ENCODE data around the gene MRPS11. TPM values are rescaled to one million over a fixed set of nuclear protein-coding genes. Genes with fewer than 3 reads are reported as not detected.
"Not testable (repeated sequence)": the region's sequence is repeated elsewhere in the genome, so short reads cannot be mapped to it uniquely, and the experiment has no call there.

MRPS11 gene
- total and polyA plus RNA-seq, 3 experiments from 2014 or later = 65.5 to 81.0 (median 80.1) TPM

DNA sequence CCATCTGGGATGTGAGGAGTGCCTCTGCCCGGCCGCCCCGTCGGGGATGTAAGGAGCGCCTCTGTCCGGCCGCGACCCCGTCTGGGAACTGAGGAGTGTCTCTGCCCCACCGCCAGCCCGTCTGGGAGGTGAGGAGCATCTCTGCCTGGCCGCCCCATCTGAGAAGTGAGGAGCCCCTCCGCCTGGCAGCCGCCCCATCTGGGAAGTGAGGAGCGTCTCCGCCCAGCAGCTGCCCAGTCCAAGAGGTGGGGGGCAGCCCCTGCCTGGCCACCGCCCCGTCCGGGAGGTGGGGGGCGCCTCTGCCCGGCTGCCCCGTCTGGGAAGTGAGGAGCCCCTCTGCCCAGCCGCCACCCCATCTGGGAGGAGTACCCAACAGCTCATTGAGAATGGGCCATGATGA, 56.6 kb downstream of the MRPS11 start:
- peaks cover 17 to 50% (median 25%) of the 10 kb centered on the region in 3 donors for H3K36me3 Mint-ChIP-seq
- H3K27ac ChIP-seq (ENCODE audit: low read depth, low read length); H3K27ac Mint-ChIP-seq; H3K4me1 ChIP-seq (ENCODE audit: insufficient read depth, low read length); H3K4me3 Mint-ChIP-seq; H3K27me3 Mint-ChIP-seq; CTCF ChIA-PET; H3K27me3 ChIP-seq (ENCODE audit: insufficient read depth, low read length, poor library complexity, severe bottlenecking); H3K4me3 ChIP-seq (ENCODE audit: low read length); DNase-seq; H3K9me3 Mint-ChIP-seq; H3K9me3 ChIP-seq (ENCODE audit: low read length); H3K4me1 Mint-ChIP-seq; POLR2A ChIA-PET: not testable (repeated sequence)
- H3K36me3 ChIP-seq (ENCODE audit: insufficient read depth, low read length) = peaks cover 21% of the 10 kb centered on the region

DNA sequence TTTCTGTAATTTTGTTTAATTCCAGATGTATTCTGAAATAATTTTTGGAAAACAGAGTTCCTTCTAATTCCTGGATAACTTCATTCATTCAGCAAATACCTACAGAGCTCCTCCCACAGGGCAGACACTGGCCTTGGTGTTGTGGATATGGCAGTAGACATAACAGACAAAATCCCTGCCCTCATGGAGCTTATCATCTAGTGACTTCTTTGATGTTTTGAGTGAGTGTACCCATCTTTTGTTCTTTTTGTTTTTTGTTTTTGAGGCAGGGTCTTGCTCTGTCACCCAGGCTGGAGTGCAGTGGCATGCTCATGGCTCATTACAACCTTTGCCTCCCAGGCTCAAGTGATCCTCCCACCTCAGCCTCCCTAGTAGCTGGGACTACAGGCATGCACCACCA, 57.9 kb downstream of the MRPS11 start:
- peaks cover 31% of the 10 kb centered on the region for H3K36me3 ChIP-seq (ENCODE audit: insufficient read depth, low read length)
- CTCF ChIA-PET = no interaction called here
- no peaks in the 10 kb centered on the region for H3K9me3 Mint-ChIP-seq
- H3K36me3 Mint-ChIP-seq = peaks cover 25 to 63% (median 37%) of the 10 kb centered on the region in 3 donors
- no peak overlapping the region for H3K27ac ChIP-seq (ENCODE audit: low read depth, low read length)
- H3K4me3 Mint-ChIP-seq = no peak overlapping the region
- no peaks in the 10 kb centered on the region for H3K9me3 ChIP-seq (ENCODE audit: low read length)
- H3K27ac Mint-ChIP-seq = no peak overlapping the region
- H3K4me3 ChIP-seq (ENCODE audit: low read length) = no peak overlapping the region
- DNase-seq = no peak
- H3K27me3 Mint-ChIP-seq = no peaks in the 10 kb centered on the region
- H3K4me1 Mint-ChIP-seq = no peaks in the 10 kb centered on the region
- POLR2A ChIA-PET = no interaction called here
- no peaks in the 10 kb centered on the region for H3K27me3 ChIP-seq (ENCODE audit: insufficient read depth, low read length, poor library complexity, severe bottlenecking)
- H3K4me1 ChIP-seq (ENCODE audit: insufficient read depth, low read length) = no peaks in the 10 kb centered on the region

DNA sequence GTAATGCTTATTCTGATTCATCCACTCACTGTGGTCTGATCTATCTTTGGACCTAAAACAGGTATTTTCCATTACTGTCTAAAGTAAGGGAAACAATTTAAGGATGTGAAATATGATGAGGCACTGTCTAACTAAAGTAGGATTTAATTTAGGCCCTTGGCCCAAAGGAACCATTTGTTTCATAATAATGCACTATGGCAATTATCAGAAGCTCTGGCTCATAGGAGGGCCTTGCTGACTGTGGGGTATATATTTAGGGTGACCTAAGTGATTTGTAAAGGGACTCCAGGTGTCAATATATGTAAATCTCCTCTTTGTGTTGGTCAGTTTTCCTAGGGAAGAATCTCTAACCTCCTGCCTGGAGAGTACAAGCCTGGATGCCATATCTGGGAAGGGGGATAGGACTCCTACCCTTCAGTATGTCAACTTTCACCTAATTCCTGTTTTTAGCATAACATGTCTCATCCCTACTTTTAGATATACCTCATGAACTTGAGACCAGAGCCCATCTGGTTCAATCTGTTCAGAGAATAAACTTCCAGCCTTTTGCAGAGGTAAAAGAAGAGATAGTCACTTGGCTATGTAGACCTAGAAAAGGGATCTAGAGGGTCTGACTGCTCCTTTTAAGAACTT, 58.9 kb downstream of the MRPS11 start:
- H3K4me3 ChIP-seq (ENCODE audit: low read length) = no peak overlapping the region
- H3K36me3 ChIP-seq (ENCODE audit: insufficient read depth, low read length) = peaks cover 41% of the 10 kb centered on the region
- no peaks in the 10 kb centered on the region for H3K9me3 ChIP-seq (ENCODE audit: low read length)
- Mint-ChIP-seq H3K36me3 (peaks cover 34 to 73% (median 43%) of the 10 kb centered on the region in 3 donors), H3K4me1 (no peaks in the 10 kb centered on the region), H3K27me3 (no peaks in the 10 kb centered on the region), H3K9me3 (no peaks in the 10 kb centered on the region), H3K27ac (no peak overlapping the region), H3K4me3 (no peak overlapping the region)
- ChIA-PET CTCF (no interaction called here), POLR2A (no interaction called here)
- H3K27ac ChIP-seq (ENCODE audit: low read depth, low read length) = no peak overlapping the region
- H3K27me3 ChIP-seq (ENCODE audit: insufficient read depth, low read length, poor library complexity, severe bottlenecking) = no peaks in the 10 kb centered on the region
- H3K4me1 ChIP-seq (ENCODE audit: insufficient read depth, low read length) = no peaks in the 10 kb centered on the region
- DNase-seq = no peak

DNA sequence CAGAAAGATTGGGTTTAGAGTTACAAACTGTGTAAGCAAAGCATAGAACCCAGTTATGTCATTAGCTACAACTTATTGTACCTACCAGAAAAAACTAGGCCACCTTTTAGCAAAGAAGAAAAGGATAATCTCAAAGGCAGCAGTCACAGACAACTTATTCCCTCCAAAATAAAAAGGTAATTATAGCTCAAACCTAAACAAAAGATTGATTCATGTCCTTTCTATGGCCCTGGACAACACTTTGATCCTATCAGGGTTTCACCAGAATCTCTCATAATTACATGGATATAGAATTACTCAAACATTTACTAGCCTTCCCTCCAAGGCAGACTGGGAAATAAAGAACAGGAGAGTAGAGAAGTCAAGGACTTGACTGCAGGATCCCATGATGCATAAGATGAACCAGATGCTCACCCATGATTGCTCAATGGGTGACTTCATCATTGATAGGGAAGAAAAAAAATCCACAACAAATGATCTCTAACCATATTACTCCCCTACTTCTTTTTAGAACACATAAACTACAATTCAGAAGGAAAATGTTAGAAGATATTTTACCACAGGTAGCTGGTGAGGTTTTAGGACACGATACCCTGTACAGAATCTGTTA, 61.6 kb downstream of the MRPS11 start:
- ChIA-PET CTCF (interaction anchor here (0.5 kb wide), 1 partner anchor 476 kb away, joined by 3 read pairs; no protein-coding TSS in a partner anchor), POLR2A (no interaction called here)
- H3K27me3 Mint-ChIP-seq = no peaks in the 10 kb centered on the region
- Histone ChIP-seq H3K27ac (ENCODE audit: low read depth, low read length) (no peak overlapping the region), H3K27me3 (ENCODE audit: insufficient read depth, low read length, poor library complexity, severe bottlenecking) (no peaks in the 10 kb centered on the region), H3K9me3 (ENCODE audit: low read length) (no peaks in the 10 kb centered on the region), H3K36me3 (ENCODE audit: insufficient read depth, low read length) (peaks cover 43% of the 10 kb centered on the region), H3K4me1 (ENCODE audit: insufficient read depth, low read length) (no peaks in the 10 kb centered on the region), H3K4me3 (ENCODE audit: low read length) (no peak overlapping the region)
- H3K4me1 Mint-ChIP-seq = no peaks in the 10 kb centered on the region
- H3K27ac Mint-ChIP-seq = peak overlapping the region in 1 of 8 donors; percentile 33
- no peak overlapping the region for H3K4me3 Mint-ChIP-seq
- peaks cover 0 to 3% (median under 1%) of the 10 kb centered on the region in 5 donors for H3K9me3 Mint-ChIP-seq
- DNase-seq = no peak
- peaks cover 44 to 80% (median 48%) of the 10 kb centered on the region in 3 donors for H3K36me3 Mint-ChIP-seq

Other genes with a start within 250 kb of the MRPS11 start
- gene NTRK3, start 211.0 kb upstream of the MRPS11 start, total RNA-seq = under 1 TPM; 0.26 to 0.29 TPM
- gene NTRK3, start 211.0 kb upstream of the MRPS11 start, polyA plus RNA-seq = not detected
- gene MRPL46, start 320 bp upstream of the MRPS11 start, total RNA-seq = 10 to 100 TPM; 48.5 to 53.6 TPM
- gene MRPL46, start 320 bp upstream of the MRPS11 start, polyA plus RNA-seq = 51.2 TPM
- gene DET1, start 79.0 kb downstream of the MRPS11 start, total RNA-seq = 1 to 10 TPM; 1.8 to 2.8 TPM
- gene DET1, start 79.0 kb downstream of the MRPS11 start, polyA plus RNA-seq = 1.4 TPM
- gene AEN, start 153.6 kb downstream of the MRPS11 start, total RNA-seq = 100 to 1,000 TPM; 109 TPM
- gene AEN, start 153.6 kb downstream of the MRPS11 start, polyA plus RNA-seq = 22.8 TPM
- gene ISG20, start 171.3 kb downstream of the MRPS11 start, total RNA-seq = 10 to 100 TPM; 22.5 to 27.2 TPM
- 572 TPM for gene ISG20, start 171.3 kb downstream of the MRPS11 start, polyA plus RNA-seq